HS-27A (cell line): ENCODE data around the gene ISCU.
"Not testable (repeated sequence)": the region's sequence is repeated elsewhere in the genome, so short reads cannot be mapped to it uniquely, and the experiment has no call there.

ENCODE experiments used
- DNase-seq: peaks from one replicate; pipeline ENCODE4 v3.0.0-alpha.2; 2012; ENCODE audit warnings: low read depth, missing footprints

The ISCU gene

DNA sequence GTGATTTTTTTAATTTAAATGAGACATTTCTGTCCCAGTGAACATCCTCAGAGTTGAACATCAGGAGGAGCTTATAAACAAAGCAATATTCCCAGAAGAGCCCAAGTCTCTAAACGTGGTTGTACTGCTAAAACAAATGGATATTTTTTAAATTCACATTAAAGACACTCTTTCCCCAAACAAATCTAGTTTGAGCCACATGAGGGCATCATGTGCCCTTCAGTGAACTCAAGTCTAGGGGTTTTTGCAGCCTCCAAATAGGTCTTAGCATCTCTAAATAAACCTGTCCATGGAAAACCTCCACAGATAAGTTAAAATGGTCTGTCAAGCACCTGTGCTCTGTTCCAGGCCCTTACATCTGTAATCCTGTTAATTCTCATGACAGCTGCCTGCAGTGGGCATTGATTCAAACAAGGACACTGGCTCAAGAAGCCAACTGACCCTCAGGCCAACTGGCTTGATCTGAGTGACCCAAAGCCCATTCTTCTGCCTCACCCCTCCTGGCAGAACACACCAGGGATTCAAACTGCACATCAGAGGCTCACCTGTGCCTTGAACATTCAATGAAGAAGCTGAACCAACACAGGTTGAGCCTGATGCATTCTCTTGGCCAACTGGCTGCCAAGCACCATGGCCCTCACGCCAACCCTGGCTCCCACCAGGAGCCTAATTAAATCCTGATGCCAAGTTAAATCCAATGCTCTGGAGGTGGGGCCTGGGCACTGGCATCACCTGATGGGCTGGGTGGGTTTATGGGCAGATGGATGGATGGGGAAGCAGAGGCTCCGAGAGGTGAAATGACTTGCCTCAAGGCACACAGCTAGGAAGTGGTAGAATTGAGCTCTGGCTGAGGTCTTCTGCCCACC is 8.6 kb downstream of the ISCU start:
- DNase-seq: no peak

GRCh38 chr12:108571609-108572165 is 9.3 kb downstream of the ISCU start:
- DNase-seq: no peak

- no peak for DNase-seq
These were observed 9.9 kb downstream of the ISCU start for GRCh38 chr12:108572166-108572790.

- DNase-seq: no peak
These were observed 10.9 kb downstream of the ISCU start for GRCh38 chr12:108573317-108573716.

GRCh38 chr12:108574276-108574675 is 11.9 kb downstream of the ISCU start:
- DNase-seq: not testable (repeated sequence)

- DNase-seq: no peak
These were observed 13.0 kb downstream of the ISCU start for GRCh38 chr12:108575199-108575912.

DNA sequence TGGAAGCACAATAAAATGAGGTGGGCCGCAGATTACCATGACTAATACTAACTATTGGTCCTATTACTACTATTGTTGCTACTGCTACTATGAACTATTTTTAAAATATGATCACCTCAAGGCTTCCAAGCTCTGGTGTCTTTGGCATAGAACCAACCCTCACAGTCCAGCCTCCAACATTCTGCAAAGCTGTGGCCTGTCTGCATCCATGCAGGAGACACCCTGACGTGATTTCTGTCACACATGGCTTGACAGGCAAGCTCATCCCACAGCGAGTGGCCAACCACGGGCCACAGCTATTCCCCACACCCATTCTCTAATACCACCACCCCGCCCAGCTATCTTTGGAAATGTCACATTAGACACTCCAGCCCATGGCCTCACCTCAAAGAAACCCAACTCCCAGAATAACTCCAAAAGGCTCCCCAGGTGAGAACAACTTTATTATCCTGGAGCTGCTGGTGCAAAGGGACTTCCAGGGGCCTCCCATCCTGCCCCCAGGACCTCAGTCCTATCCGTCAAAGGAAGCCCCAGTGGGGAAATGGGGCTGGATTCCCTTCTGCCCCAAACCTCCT is 14.4 kb downstream of the ISCU start:
- no peak for DNase-seq

DNA sequence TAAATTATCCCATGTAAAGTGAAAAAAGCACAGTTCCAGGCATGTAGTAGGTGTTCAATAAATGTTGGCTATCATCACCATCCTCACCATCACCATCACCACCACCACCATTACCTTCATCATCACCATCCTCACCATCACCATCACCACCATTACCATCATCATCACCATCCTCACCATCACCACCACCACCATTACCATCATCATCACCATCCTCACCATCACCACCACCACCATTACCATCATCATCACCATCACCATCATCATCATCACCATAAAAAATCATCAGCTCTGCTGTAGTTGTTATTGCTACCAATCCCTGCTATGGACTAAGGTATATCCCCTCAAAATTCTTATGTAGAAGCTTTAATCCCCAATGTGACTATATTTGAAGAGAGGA is 15.1 kb downstream of the ISCU start:
- DNase-seq: no peak

DNA sequence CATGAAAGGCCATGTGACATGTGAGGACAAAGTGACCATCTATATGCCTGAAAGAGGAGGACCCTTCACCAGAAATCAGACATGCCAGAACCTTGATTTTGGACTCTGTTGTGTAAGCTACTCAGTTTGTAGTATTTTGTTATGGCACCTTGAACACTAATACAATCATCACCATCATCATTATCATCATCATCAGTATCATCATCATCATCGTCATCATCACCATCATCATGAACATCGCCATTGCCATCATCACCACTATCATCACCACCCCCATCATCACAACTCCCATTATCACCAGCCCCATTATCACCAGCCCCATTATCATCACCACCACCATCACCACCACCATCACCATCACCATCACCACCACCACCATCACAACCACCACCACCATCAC is 15.9 kb downstream of the ISCU start:
- DNase-seq: no peak

DNA sequence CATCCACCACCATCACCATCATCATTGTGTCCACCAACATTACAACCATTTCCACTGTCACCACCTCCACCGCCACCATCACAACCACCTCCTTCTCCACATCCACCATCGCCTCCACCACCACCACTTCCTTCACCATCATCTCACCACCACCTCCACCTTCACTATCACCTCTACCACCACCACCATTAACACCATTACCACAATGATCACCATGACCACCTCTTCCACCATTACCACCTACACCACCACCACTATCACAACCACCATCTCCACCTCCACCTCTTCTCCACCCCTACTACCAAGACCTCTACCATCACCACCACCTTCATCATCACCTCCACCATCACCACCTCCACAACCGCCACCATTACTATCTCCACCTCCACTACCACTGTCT is 16.4 kb downstream of the ISCU start:
- DNase-seq: no peak

DNA sequence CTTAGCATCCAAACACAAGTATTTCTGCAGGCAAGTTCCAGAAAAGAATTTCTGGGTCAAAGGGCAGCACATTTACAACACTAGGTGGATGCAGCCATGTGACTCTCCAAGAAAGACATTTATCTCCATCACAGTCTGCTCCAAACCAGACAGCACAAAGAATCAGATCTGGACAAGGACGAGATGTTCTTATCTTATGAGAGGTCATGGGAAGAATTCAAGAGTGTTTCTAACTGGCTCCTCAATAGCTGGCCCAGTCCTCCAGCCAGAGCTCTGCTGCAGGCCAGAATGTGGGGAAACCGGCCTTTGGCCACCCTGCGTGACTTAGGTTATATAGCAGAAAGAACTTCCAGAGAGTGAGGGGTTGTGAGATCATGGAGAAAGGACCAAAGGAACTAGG is 18.1 kb downstream of the ISCU start:
- no peak for DNase-seq

DNA sequence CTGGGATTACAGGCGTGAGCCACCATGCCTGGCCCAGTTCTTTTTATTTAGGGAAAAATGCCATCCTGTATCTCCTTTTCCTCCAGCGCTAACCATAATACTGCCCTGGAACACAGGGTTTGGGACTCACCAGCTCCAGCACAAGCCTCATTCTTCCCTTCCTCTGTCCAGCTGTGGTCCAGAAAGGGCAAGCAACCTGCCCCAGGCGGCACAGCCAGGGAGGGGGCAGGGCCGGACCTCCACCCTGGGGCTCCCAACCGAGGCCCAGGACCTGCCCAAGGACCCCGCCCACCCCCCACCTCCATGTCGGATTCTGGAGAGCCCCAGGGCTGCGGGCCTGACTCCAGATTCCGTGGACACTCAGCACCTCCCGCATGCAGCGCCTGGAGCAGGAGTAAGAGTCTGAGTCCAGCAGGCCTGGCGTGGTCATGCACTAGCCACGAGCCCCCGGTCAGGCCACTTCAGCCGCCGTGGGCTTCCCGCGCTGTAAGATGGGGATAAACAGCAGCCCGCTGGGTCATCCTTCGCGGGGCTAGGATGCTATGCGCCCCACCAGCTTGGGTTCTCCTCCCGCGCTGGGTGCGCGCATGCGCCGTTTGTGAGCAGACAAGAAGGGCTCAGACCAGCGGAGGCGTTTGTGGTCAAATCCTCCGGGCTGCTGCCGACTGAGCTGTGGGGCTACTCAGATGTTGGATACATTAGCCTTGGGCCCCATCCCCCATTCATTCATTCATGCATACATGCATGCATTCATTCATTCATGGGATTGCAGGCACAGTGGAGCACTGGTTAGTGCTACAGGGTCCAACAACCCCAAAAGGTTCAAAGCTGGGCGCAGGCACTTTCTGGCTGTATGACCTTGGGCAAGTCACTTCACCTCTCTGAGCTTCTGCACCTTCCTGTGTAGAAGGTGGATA is 19.2 kb downstream of the ISCU start:
- no peak for DNase-seq

DNA sequence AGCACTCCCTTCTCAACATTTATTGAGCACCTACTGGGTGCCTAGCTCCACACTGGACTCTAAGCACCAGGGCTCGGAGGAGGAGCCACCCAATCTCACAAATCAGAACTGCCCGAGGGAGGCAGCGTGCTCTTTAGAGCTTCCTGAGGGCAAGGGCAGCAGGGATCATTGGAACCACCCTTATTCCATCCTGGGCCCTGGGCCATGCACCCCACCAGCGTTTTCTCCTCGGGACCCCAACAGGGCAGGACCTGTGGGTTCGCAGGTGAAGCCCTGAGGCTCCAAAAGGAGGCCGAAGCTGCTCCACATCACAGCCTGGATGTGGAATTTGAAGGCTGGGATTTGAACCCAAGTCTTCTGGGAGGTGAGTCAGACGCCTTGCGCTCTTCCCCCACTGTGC is 20.1 kb downstream of the ISCU start:
- DNase-seq: no peak

DNA sequence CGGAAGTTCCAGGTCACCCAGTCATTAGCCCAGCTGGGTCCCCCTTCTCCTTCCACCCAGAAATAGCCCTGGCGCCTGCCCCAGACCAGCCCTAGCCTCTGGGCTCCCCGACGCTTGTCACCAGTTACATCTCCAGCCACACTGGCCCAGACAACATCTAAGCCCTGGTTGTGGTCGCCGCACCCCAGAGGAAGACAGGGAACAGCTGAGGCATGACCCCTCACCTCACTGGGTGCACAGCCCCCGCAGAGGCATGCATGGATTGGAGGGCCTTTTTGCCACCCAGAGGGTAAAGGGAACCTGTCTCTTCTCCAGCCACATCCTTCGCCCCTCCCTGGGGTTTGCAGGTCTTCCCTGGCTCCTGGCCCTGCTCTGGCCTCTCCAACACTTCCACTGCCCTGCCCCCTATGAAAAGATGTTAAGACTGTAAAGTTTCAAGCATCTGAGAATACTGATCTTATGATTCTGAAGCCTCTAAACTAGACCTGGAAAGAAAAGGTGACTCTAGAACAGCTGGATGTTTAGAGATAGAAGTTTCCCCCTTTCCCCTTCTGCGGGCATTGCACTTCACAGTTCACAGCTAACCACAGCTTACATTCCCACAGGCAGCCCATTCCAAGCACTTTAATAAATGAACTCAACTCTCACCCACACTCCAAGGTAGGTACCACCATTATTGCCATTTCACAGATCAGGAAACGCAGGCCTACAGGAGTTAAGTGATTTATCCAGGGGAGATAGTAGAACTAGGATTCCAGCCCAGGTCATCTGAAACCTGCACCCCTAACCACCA is 20.8 kb downstream of the ISCU start:
- no peak for DNase-seq

DNA sequence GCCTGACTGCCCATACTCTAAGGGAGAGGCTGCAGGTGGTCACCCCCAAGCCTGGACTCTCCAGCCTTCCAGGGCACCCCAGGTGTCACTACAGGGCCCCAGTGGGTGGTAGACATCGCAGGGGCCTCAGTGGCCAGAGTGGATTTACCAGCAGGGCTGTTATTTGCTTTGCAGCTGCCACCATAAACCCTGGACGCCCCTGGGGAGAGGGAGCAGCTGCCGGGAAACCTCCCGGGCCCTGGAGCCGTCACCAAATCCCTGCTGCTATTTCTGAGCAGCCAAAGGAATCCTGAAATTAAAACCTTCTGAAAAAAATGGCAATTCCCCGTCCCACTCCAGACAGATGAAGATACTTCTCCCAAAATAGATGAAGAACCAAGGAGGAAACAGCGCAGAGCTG is 21.6 kb downstream of the ISCU start:
- no peak for DNase-seq

GRCh38 chr12:108584456-108585065 is 22.2 kb downstream of the ISCU start:
- no peak for DNase-seq

GRCh38 chr12:108585864-108586263 is 23.5 kb downstream of the ISCU start:
- DNase-seq: no peak

- DNase-seq: no peak
These were observed 23.9 kb downstream of the ISCU start for GRCh38 chr12:108586306-108586705.

DNA sequence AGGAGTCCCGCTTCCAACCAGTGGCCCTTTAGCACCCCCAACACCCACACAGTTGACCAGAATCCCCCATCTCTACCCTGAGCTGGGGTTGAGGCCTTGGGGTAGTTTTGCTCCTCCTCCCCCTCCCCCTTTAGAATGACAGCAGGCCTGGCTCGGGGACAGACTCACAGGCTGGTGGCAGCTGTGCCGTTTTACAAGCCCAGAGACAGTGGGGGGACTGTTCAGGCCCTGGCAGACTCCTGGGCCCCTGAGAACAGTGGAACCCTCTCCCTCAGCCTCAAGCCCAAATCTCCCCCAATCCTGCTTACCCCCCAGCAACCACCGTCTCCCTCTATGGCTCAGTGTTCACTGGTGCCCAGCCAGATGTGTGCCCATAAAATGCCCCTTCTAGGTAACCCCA is 25.4 kb downstream of the ISCU start:
- DNase-seq: no peak
